SH-SY5Y (cell line): ENCODE results near the gene RRBP1.

Source experiments
- GATA2 ChIP-seq: IDR thresholded peaks from 2 replicates; pipeline ENCODE4 v1.6.1; 2011; ENCODE audit warnings: mild to moderate bottlenecking, low read depth, low read length
- GATA3 ChIP-seq: IDR thresholded peaks from 2 replicates; pipeline ENCODE4 v1.6.1; 2011; ENCODE audit warnings: low read depth, mild to moderate bottlenecking, low read length, moderate library complexity

DNA sequence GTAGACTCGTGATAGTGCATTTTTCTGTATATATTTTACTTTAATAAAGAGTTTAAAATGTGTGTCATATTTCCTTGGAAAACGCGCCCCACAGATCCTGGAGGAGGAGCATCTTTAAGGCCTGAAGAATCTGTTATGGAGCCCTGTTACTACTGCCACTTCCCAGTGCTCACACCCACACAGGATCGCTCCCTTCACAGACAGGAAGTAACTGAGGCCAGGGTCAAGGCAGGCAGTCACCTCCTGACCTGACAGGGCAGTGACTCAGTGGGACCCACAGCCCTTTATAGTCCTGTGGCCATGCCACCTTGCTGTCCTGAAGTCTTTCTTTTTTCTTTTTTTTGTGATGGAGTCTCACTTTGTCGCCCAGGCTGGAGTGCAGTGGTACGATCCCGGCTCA, 9.0 kb downstream of the RRBP1 start:
- no peak for TF ChIP-seq GATA2
- no peak for TF ChIP-seq GATA3
